Measurements from ENCODE around the gene CCR7.
"Not testable (repeated sequence)": the region's sequence is repeated elsewhere in the genome, so short reads cannot be mapped to it uniquely, and the experiment has no call there.

Gene CCR7

DNA sequence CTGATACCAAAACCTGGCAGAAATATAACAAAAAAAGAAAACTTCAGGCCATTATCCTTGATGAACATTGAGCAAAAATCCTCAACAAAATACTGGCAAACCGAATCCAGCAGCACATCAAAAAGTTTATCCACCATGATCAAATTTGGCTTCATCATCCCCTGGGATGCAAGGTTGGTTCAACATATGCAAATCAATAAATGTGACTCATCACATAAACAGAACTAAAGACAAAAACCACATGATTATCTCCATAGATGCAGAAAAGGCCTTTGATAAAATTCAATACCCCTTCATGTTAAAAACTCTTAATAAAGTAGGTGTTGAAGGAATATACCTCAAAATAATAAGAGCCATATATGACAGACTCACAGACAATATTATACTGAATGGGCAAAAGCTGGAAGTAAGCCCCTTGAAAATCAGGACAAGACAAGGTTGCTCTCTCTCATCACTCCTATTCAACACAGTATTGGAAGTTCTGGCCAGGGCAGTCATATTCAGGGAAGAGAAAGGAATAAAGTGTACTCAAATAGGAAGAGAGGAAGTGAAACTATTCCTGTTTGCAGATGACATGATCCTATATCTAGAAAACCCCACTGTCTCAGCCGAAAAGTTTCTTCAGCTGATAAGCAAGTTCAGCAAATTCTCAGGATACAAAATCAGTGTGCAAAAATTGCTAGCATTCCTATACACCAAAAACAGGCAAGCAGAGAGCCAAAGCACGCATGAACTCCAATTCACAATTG, 7.1 kb upstream of the CCR7 start:
- not testable (repeated sequence) for H3K27me3 ChIP-seq (ENCODE audit: control insufficient read depth in 1 of 2, insufficient read depth in 2 of 2, low read length in 2 of 2); H3K4me1 ChIP-seq (ENCODE audit: control insufficient read depth, insufficient read depth, low read length); H3K36me3 ChIP-seq (ENCODE audit: control insufficient read depth in 2 of 2, insufficient read depth in 2 of 2, low read length in 2 of 2); H3K27ac ChIP-seq (ENCODE audit: low read length); H3K9me3 ChIP-seq (ENCODE audit: control insufficient read depth in 2 of 2, low read length in 2 of 2); H3K9ac ChIP-seq (ENCODE audit: low read length in 2 of 2); H3K4me3 ChIP-seq (ENCODE audit: low read length in 2 of 2)

DNA sequence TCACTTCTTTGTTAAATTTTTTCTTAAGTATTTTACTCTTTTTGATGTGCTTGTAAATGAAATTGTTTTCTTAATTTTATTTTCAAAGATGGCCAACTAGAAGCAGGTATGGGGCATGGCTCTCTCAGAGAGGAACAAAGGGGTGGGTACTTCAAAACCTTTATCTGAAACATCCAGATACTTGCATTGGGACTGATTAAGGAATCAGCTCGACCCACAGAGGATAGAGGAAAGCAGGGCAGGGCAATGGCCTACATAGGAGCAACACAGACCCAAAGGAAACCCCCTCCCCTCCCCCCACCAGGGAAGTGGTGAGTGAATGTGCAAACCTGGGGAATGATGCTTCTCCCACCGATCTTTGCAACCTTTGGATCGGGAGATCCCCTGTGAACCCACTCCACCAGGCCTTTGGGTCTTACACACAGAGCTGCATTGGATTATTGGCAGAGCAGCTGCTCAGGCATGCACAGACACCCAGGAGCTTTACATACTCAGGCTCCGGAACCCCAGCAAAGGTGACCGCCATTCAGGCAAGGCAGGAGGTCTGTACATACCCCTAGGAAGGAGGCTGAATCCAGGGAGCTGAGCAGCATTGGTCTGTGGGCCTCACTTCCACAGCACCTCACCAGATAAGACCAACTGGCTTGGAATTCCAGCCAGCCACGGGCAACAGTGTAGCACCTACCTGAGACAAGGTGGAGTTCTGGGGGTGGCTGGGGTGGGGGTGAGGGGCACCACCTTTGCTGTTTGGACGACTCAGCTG, 3.0 kb upstream of the CCR7 start:
- Histone ChIP-seq H3K27ac (ENCODE audit: low read length) (no peak overlapping the region), H3K36me3 (ENCODE audit: control insufficient read depth in 2 of 2, insufficient read depth in 2 of 2, low read length in 2 of 2) (no peaks in the 10 kb centered on the region), H3K9me3 (ENCODE audit: control insufficient read depth in 2 of 2, low read length in 2 of 2) (no peaks in the 10 kb centered on the region), H3K4me3 (ENCODE audit: low read length in 2 of 2) (no peak overlapping the region), H3K4me1 (ENCODE audit: control insufficient read depth, insufficient read depth, low read length) (no peaks in the 10 kb centered on the region), H3K9ac (ENCODE audit: low read length in 2 of 2) (no peak overlapping the region), H3K27me3 (ENCODE audit: control insufficient read depth in 1 of 2, insufficient read depth in 2 of 2, low read length in 2 of 2) (no peaks in the 10 kb centered on the region)

DNA sequence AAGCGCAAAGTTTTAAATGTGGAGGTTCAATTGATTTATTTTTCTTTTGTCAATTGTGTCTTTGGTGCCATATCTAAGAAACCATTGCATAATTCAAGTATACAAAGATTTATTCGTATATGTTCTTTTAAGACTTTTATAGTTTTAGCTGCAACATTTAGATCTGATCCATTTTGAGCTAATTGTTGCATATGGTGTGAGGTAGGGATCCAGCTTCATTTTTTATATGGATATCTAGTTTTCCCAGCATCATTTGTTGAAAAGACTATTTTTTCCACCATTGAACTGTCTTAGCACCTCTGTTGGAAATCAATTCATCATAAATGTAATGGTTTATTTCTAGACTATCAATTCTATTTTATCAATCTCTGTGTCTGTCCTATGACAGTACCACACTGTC, 2.1 kb upstream of the CCR7 start:
- Histone ChIP-seq H3K9me3 (ENCODE audit: control insufficient read depth in 2 of 2, low read length in 2 of 2) (no peaks in the 10 kb centered on the region), H3K36me3 (ENCODE audit: control insufficient read depth in 2 of 2, insufficient read depth in 2 of 2, low read length in 2 of 2) (no peaks in the 10 kb centered on the region), H3K27ac (ENCODE audit: low read length) (no peak overlapping the region), H3K27me3 (ENCODE audit: control insufficient read depth in 1 of 2, insufficient read depth in 2 of 2, low read length in 2 of 2) (no peaks in the 10 kb centered on the region), H3K4me3 (ENCODE audit: low read length in 2 of 2) (no peak overlapping the region), H3K4me1 (ENCODE audit: control insufficient read depth, insufficient read depth, low read length) (no peaks in the 10 kb centered on the region), H3K9ac (ENCODE audit: low read length in 2 of 2) (no peak overlapping the region)

DNA sequence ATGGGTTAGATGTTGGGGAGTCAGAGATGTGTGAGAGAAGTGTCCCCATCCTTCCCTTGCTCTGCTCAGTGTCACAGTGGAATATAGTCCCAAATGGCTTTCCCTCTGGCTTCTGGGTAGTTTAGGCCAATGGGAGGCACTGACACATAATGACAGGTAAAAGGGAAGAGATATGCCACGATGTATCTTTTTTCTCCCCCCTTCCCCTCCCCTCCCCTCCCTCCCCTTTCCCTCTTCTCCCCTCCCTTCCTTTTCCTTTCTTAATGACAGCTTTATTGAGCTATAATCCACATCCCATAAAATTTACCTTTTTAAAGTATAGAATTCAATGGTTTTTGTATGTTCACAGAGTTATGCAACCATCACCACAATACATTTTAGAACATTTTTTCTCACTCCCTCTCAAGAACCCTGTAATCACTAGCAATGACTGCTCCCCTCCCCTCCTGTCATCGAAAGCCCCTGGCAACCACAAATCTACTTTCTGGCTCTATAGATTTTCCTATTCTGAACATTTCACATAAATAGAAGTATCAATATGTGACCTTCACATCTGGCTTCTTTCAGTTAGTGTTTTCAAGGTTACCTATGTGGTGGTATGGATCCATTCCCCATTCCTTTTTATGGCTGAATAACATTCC, 617 bp upstream of the CCR7 start:
- no peaks in the 10 kb centered on the region for H3K4me1 ChIP-seq (ENCODE audit: control insufficient read depth, insufficient read depth, low read length)
- no peaks in the 10 kb centered on the region for H3K9me3 ChIP-seq (ENCODE audit: control insufficient read depth in 2 of 2, low read length in 2 of 2)
- no peak overlapping the region for H3K27ac ChIP-seq (ENCODE audit: low read length)
- no peaks in the 10 kb centered on the region for H3K36me3 ChIP-seq (ENCODE audit: control insufficient read depth in 2 of 2, insufficient read depth in 2 of 2, low read length in 2 of 2)
- H3K27me3 ChIP-seq (ENCODE audit: control insufficient read depth in 1 of 2, insufficient read depth in 2 of 2, low read length in 2 of 2): no peaks in the 10 kb centered on the region
- H3K4me3 ChIP-seq (ENCODE audit: low read length in 2 of 2): no peak overlapping the region
- H3K9ac ChIP-seq (ENCODE audit: low read length in 2 of 2): no peak overlapping the region

DNA sequence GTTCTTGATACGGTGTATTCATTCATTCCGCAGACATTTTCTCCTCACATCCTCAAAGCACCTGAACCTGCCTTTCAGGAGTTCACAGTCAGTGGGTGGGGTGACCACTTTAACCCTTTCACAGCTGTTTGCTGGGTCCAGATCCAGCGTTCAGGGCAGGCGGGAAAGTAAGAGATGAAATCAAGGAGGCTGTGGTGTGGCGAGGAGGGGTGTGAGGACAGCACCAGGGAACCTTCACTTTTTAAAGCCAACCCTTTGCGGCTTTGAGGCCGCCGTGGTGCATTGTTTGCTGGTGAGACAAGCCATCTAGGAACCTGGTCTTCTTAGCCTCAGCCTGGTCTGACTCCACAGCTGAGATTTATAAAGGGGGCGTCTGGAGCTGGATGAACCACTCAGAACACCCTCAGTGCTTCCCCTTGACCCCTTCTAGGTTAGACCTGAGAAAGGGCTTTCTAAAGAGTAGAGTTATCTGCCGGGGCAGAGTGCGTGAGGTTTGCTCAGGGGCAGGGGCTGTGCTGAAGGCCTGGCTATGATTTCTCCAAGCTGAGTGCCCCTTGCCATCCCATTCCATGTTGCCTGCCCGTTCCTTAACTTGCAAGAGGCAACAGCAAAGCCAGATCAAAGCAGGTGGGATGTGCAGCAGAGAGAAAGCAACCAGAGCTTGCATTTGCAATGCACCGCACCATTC, 933 bp downstream of the CCR7 start:
- no peak overlapping the region for H3K4me3 ChIP-seq (ENCODE audit: low read length in 2 of 2)

DNA sequence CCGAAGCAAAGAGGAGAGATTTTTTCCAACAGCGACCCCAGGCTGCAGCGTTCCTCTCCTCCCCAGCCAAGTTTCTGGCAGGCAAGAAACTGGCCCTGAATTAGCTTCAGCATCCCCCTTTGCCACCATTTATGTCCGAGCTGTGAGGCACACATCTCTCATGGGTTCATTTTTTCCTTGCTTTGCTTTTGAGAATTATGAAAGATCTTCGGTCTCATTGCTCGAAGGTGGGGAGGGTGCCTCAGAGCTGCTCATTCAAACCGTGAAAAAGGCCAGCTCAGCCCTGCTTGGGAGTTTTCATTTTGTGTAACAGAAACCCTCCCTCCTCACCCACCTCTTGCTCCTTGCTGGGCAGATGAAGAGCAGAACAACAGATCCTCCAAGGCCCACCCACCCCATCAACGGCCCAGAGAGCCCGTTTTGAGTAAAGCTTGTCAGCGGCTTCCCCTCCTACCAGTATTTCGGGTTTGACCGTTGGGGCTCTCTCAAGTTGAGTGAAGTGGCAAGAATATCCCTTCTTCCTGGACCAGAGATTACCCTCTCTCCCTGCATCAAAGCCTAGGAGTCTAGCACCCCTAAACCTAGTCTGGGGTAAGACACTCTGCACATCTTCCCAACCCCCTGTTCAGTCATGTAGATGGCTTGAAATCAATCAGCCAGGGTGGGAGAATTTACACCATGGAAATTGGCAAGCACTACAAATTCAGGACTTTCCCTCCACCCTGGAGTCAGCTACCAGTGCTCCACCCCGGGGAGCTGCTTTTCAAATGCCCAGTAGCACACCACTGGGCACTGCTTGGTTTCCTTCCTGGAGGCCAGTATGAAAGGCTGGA, 1.8 kb downstream of the CCR7 start:
- Histone ChIP-seq H3K27me3 (ENCODE audit: control insufficient read depth in 1 of 2, insufficient read depth in 2 of 2, low read length in 2 of 2) (no peaks in the 10 kb centered on the region), H3K4me3 (ENCODE audit: low read length in 2 of 2) (no peak overlapping the region), H3K4me1 (ENCODE audit: control insufficient read depth, insufficient read depth, low read length) (peaks cover 17% of the 10 kb centered on the region), H3K9me3 (ENCODE audit: control insufficient read depth in 2 of 2, low read length in 2 of 2) (no peaks in the 10 kb centered on the region), H3K27ac (ENCODE audit: low read length) (no peak overlapping the region), H3K36me3 (ENCODE audit: control insufficient read depth in 2 of 2, insufficient read depth in 2 of 2, low read length in 2 of 2) (no peaks in the 10 kb centered on the region), H3K9ac (ENCODE audit: low read length in 2 of 2) (no peak overlapping the region)

More for the DNA sequence above, 933 bp downstream of the CCR7 start:
- Histone ChIP-seq H3K27me3 (ENCODE audit: control insufficient read depth in 1 of 2, insufficient read depth in 2 of 2, low read length in 2 of 2) (no peaks in the 10 kb centered on the region), H3K4me1 (ENCODE audit: control insufficient read depth, insufficient read depth, low read length) (peaks cover 13% of the 10 kb centered on the region), H3K9ac (ENCODE audit: low read length in 2 of 2) (no peak overlapping the region), H3K36me3 (ENCODE audit: control insufficient read depth in 2 of 2, insufficient read depth in 2 of 2, low read length in 2 of 2) (no peaks in the 10 kb centered on the region), H3K27ac (ENCODE audit: low read length) (no peak overlapping the region), H3K9me3 (ENCODE audit: control insufficient read depth in 2 of 2, low read length in 2 of 2) (no peaks in the 10 kb centered on the region)

DNA sequence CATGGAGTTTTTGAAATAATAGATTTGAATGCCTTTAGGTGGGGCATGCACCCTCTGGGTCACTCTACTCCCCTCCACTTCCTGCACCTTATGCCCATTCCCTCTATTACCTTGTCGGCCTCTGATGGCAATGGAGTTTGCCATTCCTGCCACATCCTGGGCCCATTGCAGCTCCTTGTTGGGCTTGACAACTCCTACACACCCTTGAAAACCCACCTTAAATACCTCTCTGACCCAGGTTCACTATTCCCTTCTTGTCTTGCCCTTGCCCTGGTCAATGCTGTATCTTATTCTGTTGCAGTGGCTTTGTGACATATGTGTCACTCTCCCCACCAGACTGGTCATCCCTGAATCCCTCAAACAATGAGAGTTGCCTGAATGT, 2.4 kb downstream of the CCR7 start:
- Histone ChIP-seq H3K9ac (ENCODE audit: low read length in 2 of 2) (no peak overlapping the region), H3K27ac (ENCODE audit: low read length) (no peak overlapping the region), H3K4me1 (ENCODE audit: control insufficient read depth, insufficient read depth, low read length) (peaks cover 23% of the 10 kb centered on the region), H3K4me3 (ENCODE audit: low read length in 2 of 2) (no peak overlapping the region), H3K9me3 (ENCODE audit: control insufficient read depth in 2 of 2, low read length in 2 of 2) (no peaks in the 10 kb centered on the region), H3K36me3 (ENCODE audit: control insufficient read depth in 2 of 2, insufficient read depth in 2 of 2, low read length in 2 of 2) (no peaks in the 10 kb centered on the region), H3K27me3 (ENCODE audit: control insufficient read depth in 1 of 2, insufficient read depth in 2 of 2, low read length in 2 of 2) (no peaks in the 10 kb centered on the region)

DNA sequence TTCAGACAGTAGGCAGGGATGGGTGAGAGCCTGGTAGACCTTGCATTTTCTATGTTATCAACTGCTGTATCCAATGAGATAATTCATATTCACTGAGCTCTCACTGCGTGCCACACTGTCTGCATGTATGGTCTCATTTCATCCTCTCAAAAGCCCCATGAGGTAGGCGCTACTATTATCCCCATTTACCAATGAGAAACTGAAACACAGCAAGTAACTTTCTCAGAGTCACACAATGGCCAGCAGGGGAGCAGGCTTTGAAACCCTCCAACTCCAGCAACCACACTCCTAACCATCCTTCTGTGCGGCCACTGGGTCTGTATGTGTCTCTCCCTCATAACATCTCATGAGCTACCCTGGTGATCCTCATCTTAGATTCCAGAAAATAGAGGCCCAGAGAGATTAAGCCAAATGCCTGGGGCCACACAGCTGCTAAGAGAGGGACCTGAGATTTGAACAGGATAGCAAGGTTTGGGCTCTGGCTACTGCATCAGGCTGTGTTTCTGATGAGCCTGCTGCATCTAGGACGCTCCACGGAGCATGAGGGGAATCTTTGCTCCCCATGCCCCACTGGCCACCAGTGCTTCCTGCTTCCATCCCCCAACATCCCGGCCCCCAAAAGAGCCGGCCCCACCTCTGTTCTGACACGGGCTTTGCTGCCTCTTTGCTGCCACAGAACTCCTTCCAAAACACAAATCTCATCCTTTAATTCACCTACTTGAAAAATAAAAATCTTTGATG, 3.2 kb downstream of the CCR7 start:
- Histone ChIP-seq H3K4me3 (ENCODE audit: low read length in 2 of 2) (no peak overlapping the region), H3K9ac (ENCODE audit: low read length in 2 of 2) (no peak overlapping the region), H3K27ac (ENCODE audit: low read length) (no peak overlapping the region), H3K36me3 (ENCODE audit: control insufficient read depth in 2 of 2, insufficient read depth in 2 of 2, low read length in 2 of 2) (no peaks in the 10 kb centered on the region), H3K9me3 (ENCODE audit: control insufficient read depth in 2 of 2, low read length in 2 of 2) (no peaks in the 10 kb centered on the region), H3K4me1 (ENCODE audit: control insufficient read depth, insufficient read depth, low read length) (peaks cover 28% of the 10 kb centered on the region), H3K27me3 (ENCODE audit: control insufficient read depth in 1 of 2, insufficient read depth in 2 of 2, low read length in 2 of 2) (no peaks in the 10 kb centered on the region)

DNA sequence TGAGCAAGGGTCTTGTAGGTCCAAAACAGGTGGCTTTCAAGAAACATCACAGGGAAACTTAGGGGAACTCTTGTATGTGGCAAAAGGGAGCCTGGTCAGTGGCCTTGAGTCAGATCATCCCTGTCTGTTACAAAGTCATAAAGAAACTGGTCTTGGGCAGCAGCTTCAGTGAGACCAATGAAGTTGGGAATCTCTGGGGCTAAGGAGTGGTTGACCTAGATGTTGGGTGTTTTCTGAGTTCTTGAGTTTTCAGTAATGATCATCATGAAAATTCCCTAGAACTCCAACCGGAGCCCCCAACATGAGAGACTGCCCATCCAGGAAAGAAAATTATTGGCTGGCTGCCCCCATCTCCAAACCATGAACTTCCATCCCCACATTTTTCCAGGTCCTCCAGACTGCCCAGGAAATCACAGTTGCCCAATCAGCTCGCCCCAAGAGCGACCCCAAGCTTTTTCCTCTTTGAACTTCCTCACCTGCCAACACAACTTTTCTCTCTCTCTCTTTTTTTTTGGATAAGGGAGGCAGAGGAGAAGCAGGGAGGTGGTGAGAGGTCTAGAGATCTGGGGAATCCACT, 3.9 kb downstream of the CCR7 start:
- no peak overlapping the region for H3K9ac ChIP-seq (ENCODE audit: low read length in 2 of 2)
- no peaks in the 10 kb centered on the region for H3K27me3 ChIP-seq (ENCODE audit: control insufficient read depth in 1 of 2, insufficient read depth in 2 of 2, low read length in 2 of 2)
- H3K9me3 ChIP-seq (ENCODE audit: control insufficient read depth in 2 of 2, low read length in 2 of 2): no peaks in the 10 kb centered on the region
- H3K27ac ChIP-seq (ENCODE audit: low read length): no peak overlapping the region
- H3K4me3 ChIP-seq (ENCODE audit: low read length in 2 of 2): no peak overlapping the region
- peaks cover 34% of the 10 kb centered on the region for H3K4me1 ChIP-seq (ENCODE audit: control insufficient read depth, insufficient read depth, low read length)
- H3K36me3 ChIP-seq (ENCODE audit: control insufficient read depth in 2 of 2, insufficient read depth in 2 of 2, low read length in 2 of 2): no peaks in the 10 kb centered on the region
